ENCODE data around the gene SYTL3. TPM values are rescaled to one million over a fixed set of nuclear protein-coding genes. Genes with fewer than 3 reads are reported as not detected.

SYTL3 gene
- total and polyA plus RNA-seq, 9 of the 15 experiments (the other 6 are each of a cell fraction or from before 2014, with no cell fraction given), result 0.04 to 0.46 (median 0.17) TPM; not detected in 1

- H3K4me1 ChIP-seq (replicated peaks in 1 of 2; ENCODE audit: control insufficient read depth in 2 of 2, insufficient read depth in 2 of 2, low read length in 2 of 2), result no peaks in the 10 kb centered on the region
- H3K27me3 ChIP-seq (ENCODE audit: control insufficient read depth in 2 of 2, insufficient read depth in 2 of 2, low read length in 2 of 2), result peaks cover 47 to 67% of the 10 kb centered on the region in 2 experiments
- H3K36me3 ChIP-seq (ENCODE audit: control insufficient read depth, insufficient read depth, low read length), result no peaks in the 10 kb centered on the region
- BruUV-seq (replicated peaks), result no TSS peak
- ChIA-PET CTCF (ENCODE audit: low intra/inter-chr PET ratio) (interaction anchor here (0.7 kb wide), 1 partner anchor 290 kb away, joined by 4 read pairs; no protein-coding TSS in a partner anchor), POLR2A (interaction anchor here (0.6 to 1.2 kb wide), 2 partner anchors 21 to 272 kb away, joined by 3 read pairs; no protein-coding TSS in a partner anchor)
- DNase-seq (ENCODE audit: extremely low read depth in 1 of 4, low spot score in 3 of 4), result no peak
- no peak overlapping the region for H3K9ac ChIP-seq (ENCODE audit: insufficient read depth in 1 of 2, low read depth in 2 of 2, low read length in 2 of 2)
- ATAC-seq, result no peak
- no peak overlapping the region for H3K4me3 ChIP-seq
- H4K20me1 ChIP-seq (replicated peaks; ENCODE audit: control insufficient read depth, insufficient read depth, low read length), result no peaks in the 10 kb centered on the region
- TF ChIP-seq HDAC2 (IDR thresholded peaks at IDR 0.05), result no peak
- TF ChIP-seq SFPQ (IDR thresholded peaks at IDR 0.05; ENCODE audit: low read depth, low read length), result no peak
- no peak for TF ChIP-seq HNRNPUL1 (IDR thresholded peaks at IDR 0.05; ENCODE audit: low read length)
- TF ChIP-seq SP2 (IDR thresholded peaks at IDR 0.05; ENCODE audit: extremely low read depth, low read depth, low read length, poor library complexity, severe bottlenecking), result no peak
- no peak for TF ChIP-seq MAFF (IDR thresholded peaks at IDR 0.05; ENCODE audit: low read length)
- no peak for TF ChIP-seq CUX1 (CRISPR knock-in tag; IDR thresholded peaks at IDR 0.05)
- no peak for TF ChIP-seq RBBP5 (IDR thresholded peaks at IDR 0.05; ENCODE audit: borderline replicate concordance, insufficient read depth, low read length, poor library complexity, severe bottlenecking)
- FAIRE-seq, result no peak
- H2AFZ ChIP-seq (ENCODE audit: low read depth, low read length), result no peak overlapping the region
- H3K79me2 ChIP-seq (ENCODE audit: control insufficient read depth, insufficient read depth, low read length), result no peaks in the 10 kb centered on the region
- WGBS (ENCODE audit: insufficient coverage, low coverage, missing lambda C conversion rate), result 3% methylated on average over 5 of the region's 5 CpGs
- H3K9me3 ChIP-seq (replicated peaks; ENCODE audit: control insufficient read depth, insufficient read depth, low read depth, low read length), result no peaks in the 10 kb centered on the region
- H3K27ac ChIP-seq (ENCODE audit: extremely low read depth, low read depth, low read length), result no peak overlapping the region
- no peaks in the 10 kb centered on the region for H3K9me1 ChIP-seq (ENCODE audit: control insufficient read depth, insufficient read depth, low read length)
- intact Hi-C loops (cut with micrococcal nuclease), result no loop called here
- in situ Hi-C loops (cut with MboI), result loop anchor here (25.0 kb wide), 1 partner anchor 428 kb away; no protein-coding TSS in a partner anchor
- H3K4me2 ChIP-seq (ENCODE audit: insufficient read depth, low read length), result no peak overlapping the region
Measured at GRCh38 chr6:158684311-158684710, 34.5 kb downstream of the SYTL3 start.

Measured in K562 (cell line).